Measurements from ENCODE around the gene GDAP1L1.
A peak's percentile ranks its signal among the peaks of the same experiment; 100 is the strongest.

GDAP1L1 gene

DNA sequence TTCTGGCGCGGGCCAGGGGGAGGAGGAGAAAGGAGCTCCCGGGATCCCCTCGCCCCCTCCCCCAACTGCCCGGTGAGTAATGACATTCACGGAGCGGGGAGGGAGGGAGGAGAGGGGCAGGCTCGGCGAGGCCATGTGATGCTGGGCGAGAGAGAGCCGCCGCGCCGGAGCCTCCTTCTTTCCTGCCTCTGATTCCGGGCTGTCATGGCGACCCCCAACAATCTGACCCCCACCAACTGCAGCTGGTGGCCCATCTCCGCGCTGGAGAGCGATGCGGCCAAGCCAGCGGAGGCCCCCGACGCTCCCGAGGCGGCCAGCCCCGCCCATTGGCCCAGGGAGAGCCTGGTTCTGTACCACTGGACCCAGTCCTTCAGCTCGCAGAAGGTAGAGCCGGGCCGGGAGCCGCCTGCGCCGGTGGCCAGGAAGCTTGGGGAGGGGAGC is at the start of gene GDAP1L1:
GDAP1L1 (plus strand) TSS at position 178 of the 441 bp plus-strand sequence; CDS start at position 205, 27 bp downstream.
- DNase-seq (ENCODE audit: low read depth) = no peak

DNA sequence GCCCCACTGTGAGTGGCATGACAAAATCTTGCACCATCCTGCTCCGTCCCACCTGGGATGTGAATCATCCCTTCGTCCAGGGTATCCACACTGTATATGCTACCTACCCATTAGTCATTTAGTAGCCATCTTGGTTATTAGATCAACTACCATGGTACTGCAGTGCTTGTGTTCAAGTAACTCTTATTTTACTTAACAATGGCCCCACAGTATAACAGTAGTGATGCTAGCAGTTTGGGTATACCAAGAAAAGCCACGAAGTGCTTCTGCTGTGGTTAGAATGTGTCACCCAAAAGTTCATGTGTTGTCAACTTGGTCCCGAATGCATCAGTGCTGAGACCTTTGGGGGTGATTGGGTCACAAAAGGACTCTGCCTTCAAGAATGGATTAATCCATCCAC is 48.2 kb upstream of the GDAP1L1 start:
- no peak for DNase-seq (ENCODE audit: low read depth)

DNA sequence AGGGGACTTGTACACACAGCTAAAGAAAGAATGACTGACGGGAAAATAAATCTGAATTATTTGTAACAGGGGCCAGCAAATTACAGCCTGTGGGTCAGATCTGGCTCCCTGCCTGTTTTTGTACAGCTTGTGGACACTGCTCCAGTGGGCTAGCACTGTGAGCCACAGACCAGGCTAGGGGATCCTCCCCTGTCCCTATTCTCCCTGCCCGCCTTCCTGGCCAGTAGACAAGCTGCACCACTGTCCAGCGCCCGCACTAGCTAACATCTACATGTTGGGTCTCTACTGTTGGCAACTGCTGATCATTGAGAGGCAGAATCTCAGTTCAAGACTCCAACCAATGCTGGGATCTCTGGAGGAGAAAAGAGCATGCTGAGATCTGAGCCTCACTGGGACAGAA is 47.2 kb upstream of the GDAP1L1 start:
- no peak for DNase-seq (ENCODE audit: low read depth)

DNA sequence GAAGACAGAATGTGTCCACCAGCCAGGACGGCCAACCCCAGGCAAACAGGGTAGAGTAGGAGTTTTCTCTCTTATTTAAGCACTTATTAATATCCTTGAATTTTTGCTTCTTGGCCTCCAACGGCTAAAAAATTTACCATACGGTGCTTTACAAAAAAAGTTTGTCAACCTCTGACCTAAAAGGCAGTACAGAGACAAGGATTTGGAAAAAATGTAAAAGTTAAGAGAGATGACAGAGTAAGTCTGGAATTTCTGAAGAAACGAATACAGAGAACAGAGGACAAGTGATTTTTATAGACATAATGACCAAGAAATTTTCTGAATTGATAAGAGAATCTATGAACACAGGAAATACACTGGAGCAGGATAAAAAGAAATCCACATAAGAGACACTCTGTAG is 46.7 kb upstream of the GDAP1L1 start:
- no peak for DNase-seq (ENCODE audit: low read depth)

DNA sequence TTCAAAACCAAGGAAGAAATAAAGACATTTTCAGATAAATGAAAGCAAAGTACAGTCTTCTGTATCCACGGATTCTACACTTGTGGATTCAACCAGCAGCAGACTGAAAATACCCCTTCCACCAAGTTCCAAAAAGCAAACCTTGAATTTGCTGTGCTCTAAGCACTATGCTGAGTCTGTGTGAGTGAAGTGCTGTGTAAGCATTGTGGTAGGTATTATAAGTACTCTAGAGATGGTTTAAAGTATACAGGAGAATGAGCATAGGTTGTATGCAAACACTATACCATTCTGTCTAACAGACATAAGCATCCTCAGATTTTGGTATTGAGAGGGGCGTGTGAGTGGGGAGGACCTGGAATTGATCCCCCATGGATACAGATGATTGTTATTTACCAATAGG is 46.1 kb upstream of the GDAP1L1 start:
- no peak for DNase-seq (ENCODE audit: low read depth)

DNA sequence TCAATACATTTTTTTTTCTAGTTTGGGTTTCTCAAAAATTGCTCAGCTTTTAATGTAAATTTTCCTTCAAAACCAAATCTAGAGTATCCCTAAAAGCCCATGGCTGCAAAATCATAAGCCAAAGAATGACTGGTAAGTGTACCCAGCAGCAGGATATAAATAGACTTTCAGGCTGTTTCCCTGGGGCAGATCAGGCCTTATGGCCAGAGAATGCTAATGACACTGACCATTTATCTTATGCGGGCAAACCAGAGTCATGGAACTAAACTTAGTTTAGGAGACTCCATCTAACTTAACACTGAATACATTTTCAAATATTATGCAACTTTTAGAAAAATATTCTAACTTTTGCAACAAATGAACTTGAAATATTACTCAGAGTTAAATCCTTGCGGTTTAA is 43.9 kb upstream of the GDAP1L1 start:
- DNase-seq (ENCODE audit: low read depth) = no peak

DNA sequence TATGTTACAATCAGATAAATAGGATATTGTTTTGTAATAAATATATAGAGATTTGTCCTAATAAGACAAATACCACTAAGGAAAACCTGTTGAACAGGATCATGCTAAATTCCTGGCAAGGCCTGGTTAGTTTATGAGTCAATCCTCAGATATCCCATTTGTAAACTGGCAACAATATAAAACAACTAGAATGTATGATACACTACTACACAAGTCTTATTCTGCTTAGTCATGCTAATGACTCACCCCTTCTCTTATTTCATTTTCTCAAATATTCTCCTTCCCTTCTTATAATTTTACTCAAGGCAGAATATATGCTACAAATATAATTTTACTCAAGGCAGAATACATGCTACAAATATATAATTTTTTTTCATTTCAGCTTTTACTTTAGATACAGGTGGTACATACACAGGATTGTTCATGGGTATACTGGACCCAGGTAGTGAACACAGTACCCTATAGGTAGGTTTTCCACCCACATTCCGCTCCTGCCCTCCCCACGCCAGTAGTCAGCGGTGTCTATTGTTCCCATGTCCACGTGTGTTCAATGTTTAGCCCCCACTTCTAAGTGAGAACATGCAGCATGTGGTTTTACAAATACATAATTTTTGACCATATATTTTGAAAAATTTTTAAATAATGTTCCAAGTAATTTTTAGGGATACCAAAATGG is 42.8 kb upstream of the GDAP1L1 start:
- no peak for DNase-seq (ENCODE audit: low read depth)

DNA sequence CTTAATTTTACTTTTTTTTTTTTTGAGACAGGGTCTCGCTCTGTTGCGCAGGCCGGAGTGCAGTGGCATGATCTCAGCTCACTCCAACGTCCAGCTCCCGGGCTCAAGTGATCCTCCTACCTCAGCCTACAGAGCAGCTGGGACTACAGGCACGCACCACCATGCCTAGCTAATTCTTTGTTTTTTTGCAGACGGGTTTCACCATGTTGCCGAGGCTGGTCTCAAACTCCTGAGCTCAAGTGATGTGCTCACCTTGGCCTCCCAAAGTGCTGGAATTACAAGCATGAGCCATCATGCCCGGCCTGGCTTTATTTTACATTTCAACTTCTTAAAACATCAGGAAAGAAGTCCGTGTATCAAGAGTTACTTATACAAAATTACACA is 42.3 kb upstream of the GDAP1L1 start:
- no peak for DNase-seq (ENCODE audit: low read depth)

DNA sequence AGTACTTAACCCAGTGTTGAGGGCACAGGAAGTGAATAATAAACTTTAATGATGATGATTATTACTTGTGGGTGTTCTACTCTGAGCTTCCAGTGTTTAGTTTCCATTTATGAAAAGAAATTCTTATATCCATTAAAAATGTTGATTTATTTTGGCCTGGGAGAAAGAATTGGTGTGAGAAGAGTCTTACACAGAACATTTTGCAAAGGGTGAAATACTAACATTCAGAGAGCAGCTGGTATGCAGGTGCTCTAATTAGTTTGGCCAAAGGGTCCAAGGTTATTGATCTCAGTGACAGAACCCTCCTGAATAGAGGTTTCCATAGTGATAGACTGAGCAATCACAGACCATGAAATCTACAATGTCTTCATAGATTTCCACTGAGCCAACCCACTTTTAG is 41.0 kb upstream of the GDAP1L1 start:
- no peak for DNase-seq (ENCODE audit: low read depth)

DNA sequence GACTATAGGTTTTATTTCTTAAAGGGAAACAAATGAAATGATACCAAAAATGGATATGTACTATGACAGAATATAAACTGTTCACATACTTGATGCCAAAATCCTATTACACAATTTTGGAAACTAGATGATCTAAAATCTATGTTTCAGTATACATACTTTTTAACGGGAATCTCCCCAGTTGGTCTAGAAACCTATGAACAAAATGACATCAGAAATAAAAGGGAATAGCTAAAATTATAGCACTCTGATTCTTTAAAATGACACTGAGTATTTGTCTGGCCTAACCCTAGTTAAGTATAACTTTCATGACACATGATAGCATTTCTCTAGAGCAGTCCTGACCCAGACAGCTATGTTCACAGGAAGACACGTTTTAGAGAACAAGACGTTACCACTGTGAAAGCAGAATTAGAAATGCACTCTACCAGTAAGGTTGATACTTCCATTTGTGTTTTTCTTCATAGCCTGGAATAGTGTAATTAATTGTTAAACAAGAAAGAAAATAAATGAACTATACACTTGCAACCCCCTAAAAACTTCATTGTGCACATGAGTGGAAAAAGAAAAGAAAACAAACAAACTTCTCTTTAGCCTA is 39.9 kb upstream of the GDAP1L1 start:
- no peak for DNase-seq (ENCODE audit: low read depth)

DNA sequence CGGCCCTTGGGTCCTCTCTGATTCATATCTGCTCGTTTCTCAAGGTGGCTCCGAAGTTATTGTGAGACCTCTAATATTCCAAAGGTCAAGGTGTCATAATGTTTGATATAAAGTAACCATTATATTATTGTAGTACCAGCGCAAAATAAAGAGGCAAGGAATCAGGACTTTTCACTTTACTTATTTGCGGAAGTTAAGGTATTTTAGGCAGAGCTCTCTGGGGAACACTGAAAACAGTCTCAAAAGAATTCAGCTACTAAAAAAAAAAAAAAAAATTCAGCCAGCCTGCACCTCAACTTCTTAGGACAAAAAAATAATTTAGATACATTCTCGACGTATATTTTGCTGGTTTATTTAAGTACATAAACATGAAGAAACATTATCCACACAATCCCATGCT is 38.9 kb upstream of the GDAP1L1 start:
- no peak for DNase-seq (ENCODE audit: low read depth)

DNA sequence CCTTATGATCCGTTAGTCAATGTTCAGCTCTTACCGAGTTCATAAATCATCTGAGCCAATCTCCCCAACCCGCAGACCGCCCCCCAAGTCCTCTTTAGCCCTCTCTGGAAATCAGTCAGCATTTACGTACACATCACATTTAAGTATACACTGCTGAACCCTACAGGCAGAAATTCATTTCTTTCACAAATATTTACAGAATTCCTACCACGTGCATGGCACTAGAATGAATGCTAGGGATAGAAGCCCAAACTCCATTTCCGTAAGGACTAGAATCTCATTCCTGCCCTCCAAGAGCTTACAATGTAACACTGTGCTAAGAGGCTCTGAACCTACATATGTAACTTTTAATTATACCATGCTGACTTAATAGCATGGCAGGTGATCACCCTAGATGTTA is 38.3 kb upstream of the GDAP1L1 start:
- no peak for DNase-seq (ENCODE audit: low read depth)

DNA sequence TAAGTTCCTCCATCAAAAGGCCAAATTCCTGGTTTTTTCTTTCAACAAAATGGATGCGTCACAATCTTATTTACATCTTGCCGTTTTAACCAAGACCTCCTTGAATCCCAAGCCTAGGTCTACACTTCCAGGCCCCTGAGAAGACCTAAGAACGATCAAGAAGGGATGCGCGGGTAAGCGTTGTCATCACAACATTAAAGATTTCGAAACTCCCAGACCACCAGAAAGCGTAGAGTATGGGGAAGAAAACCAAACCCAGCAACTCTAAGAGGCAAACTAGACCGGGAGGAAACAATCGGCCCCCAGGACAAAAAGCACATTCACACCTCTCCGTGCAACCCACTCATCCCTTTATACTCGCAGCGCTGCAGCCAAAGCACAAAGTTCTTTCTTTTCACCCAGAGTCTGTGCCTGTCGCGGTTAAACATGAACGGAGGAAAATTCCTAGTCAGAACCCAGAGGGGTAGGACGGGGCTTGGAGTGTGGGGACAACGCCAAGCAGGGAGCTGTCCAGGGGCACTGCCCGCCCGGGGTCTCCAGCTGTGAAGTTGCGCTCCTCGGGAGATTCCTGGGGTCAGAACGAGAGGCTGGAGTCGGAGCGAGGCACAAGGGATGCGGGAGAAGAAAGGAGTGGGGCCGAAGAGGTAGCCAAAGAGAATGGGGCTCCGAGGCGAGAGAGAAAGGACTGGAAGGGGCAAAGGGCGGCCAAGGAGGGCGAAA is 37.3 kb upstream of the GDAP1L1 start:
- no peak for DNase-seq (ENCODE audit: low read depth)

DNA sequence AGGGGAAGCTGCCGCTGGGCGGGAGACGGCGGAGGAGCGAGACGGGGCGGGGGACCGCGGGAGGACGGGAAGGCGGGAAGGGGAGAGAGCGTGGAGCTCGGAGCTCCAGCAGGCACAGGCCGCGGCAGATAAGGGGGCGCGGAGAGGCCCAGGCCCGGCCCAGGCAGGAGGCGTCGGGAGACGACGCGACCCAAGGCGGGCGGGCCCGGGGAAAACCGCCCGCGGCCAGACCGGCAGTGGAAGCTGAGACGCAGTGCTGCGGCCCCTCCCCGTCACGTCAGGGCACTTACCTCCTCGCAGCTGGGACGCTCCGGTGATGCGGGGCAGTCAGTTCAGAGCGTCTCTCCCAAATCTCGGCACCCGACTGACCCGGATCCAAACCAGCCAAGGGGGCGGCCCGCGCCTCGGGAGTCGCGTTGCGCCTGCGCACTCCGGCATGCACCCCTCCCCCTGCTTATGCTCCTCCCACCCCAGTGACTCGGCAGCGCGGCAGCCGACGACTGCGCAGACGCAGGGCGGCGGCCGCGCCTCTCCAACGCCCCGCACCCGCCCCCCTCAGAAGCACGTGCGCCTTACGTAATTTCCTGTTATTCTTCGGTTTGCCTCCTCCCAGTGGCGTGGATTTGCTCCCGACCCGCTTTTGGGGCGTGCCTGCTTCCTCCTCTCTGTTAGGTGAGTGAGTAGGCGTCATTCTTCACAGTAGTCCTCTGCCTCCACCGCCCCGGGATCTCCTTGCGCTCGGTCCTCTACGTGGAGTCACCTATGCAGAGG is 36.5 kb upstream of the GDAP1L1 start, which contains the start of gene OSER1:
OSER1 (minus strand) TSS at position 366 of the 771 bp plus-strand sequence. CDS start 3,814 bp downstream, outside the sequence.
- DNase-seq (ENCODE audit: low read depth) = peak; percentile 95

DNA sequence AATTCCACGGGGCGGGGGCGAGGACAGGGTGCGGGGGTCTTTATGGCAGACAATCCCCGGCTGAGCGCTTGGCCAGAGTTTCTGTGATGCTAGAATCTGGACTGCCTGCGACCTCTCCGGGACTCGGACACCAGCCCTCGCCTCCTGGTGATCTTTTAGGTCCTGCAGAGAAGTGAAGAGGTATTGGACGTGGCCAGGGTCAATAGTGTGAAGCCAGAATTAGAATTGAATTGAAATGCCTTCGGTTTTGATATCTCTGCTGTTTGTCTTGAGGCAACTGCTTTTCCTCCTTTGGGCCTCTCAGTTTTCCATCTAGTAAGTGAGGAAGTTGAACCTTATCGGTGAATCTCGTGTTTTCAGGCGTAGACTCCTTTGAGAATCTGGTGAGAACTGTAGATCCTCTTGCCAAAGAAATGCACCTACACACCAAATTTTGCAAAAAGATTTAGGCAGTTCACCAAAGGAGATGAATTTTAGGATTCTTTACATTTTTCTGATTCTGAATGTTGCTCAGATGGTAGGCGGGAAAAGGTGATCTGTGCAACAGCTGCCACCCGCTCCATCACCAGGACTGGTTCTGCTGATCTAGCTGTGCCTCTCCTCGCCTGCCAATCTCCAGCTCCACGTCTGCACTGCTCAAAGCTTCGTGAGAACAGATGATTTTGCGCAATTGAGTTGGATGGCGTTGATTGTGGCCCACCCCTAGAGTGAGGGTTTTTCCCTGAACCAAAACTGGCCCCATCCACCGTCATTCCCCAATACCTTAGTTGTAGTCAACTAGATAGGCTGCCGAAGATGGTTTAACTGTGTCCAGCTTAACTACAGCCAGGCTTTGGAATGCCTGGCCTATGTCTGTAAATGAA is 35.7 kb upstream of the GDAP1L1 start:
- no peak for DNase-seq (ENCODE audit: low read depth)

DNA sequence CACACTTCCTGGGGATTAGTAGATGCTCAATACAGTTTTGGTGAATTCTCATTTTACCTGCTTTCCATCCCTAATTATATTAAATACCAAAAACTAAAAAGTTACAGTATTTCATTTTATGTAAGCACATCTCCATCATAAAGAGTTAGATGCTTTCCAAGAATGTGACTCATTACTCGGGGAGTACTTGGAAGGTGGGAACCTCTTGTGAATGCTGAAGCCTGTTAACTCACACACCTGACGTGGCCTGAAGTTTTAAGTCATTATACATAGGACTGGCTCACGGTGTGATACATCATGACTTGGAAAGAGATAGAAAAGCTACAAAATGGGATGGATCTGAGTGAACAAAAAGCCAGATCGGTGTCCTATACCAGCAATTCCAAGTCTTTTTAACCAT is 34.3 kb upstream of the GDAP1L1 start:
- DNase-seq (ENCODE audit: low read depth) = no peak

DNA sequence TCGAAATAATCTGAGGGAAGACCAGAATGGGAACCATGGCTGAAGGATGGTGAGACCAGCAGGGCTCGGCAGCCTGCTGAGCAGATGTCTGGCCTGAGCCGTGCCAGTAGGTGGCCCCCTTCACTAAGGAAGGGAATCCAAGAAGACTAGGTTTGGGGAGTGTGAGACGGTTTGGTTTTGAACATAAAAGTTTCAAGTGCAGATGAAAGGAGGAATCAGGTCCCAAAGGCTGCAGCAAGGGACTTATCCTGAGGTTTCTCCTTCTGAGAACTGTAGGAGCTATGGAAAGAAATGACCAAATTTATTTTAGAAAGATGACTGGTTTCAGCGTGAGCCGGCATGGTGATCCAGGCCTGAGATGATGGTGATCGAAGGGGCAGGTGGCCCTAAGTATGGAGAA is 32.0 kb upstream of the GDAP1L1 start:
- DNase-seq (ENCODE audit: low read depth) = peak; percentile 60

DNA sequence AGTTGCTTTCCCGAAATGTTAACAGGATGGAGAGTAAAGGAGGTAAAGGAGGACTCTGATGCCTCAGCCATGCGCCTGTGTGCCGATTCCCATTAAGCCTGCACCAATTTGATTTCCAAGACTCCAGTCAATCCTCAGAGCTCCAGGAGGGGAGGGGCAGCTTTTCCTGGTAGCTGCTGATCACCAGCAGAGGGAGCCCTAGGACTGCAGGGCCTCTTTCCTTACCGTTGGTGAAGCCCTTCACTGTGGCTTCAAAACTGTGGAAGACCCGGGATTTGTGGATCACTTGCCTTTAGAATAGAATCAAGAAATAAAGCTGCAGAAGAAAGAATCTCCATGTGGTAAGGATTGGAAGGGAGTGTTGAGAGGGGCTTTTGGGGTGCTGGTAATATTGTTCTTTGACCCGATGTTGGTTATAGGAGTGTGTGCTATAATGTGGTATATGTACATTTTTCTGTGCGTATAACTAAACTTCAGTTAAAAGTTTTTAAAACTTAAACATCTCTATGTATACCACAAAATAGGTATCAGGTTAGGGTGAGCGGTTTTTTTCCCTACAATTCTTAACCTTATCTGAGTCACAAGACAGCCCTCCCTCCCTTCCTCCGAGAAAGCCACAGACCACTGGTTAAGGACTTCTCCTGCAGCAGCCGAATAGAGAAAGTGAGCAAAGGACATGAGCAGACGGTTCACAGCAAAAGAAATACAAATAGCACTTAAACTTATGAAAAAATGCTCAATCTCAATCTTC is 29.6 kb upstream of the GDAP1L1 start:
- DNase-seq (ENCODE audit: low read depth) = peak; percentile 54

DNA sequence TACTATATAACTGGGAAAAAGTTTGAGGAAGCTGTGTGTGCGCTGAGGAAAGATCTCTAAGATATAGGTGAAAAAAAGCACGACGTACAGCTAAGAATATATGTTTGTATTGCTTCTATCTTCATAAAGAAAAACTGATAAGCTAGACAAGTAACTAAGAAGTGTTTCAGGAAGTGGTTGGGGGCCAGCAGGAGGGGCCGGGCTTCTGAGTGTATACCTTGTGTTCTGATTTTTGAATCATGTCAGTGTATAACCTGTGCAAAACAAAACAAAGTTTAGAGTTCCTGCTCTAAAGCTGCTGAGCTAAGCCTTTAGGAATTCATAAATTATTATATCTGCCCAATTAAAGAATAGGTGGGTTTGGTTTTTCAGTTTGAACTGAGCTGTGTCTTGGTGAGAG is 28.7 kb upstream of the GDAP1L1 start:
- DNase-seq (ENCODE audit: low read depth) = no peak

DNA sequence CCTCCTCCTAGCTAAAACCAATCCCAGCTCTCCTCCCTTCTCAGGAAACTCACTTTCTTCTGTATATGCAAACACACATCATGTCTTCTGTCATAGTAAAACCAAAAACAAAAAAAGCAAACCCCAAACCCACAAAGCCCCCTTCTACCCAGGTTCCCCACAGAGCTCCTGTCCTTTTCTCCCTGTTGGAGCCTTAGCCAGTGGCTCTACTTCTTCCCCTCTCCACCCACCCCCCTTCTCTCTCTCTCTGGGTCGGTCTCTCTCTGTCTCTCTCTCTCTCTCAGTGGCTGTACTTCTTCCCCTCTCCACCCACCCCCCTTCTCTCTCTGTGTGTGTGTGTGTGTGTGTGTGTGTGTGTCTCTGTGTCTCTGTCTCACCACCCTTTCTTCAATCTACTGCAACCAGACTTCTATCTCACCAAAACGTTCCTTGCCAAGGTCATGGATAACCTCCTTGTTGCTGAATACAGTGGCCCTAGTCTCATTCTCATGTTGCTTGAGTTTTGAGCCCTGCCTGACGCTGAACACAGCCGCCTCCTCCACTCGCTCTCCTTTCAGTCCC is 27.9 kb upstream of the GDAP1L1 start:
- no peak for DNase-seq (ENCODE audit: low read depth)
